Heart right ventricle (tissue), 16 donors: ENCODE data around the gene DUSP12. TPM values are rescaled to one million over a fixed set of nuclear protein-coding genes. Genes with fewer than 3 reads are reported as not detected.
A peak's percentile ranks its signal among the peaks of the same experiment; 100 is the strongest.

Experiments used
- ATAC-seq, 8 donors: fragments of 200-7000 bp; cut with Tn5 transposase; one replicate each; pipeline ENCODE4 v1.9.1; 2020; ENCODE audit warnings: mild to moderate bottlenecking in 8 of 8, moderate library complexity in 8 of 8, moderate number of reproducible peaks in 1 of 8
- DNase-seq, 2 donors: peaks; one replicate each; pipeline ENCODE4 v3.0.0-alpha.2; 2020
- H3K27ac ChIP-seq, 10 donors: fragments of 200-600 bp; sonication (generic) in 2 of 10; one replicate each; pipeline versions ENCODE4 v1.5.0 to v1.8.0; 2020 to 2022; ENCODE audit warnings: mild to moderate bottlenecking in 3 of 10
- H3K27me3 ChIP-seq, 7 donors: fragments of 200-600 bp; one replicate each; pipeline ENCODE4 v1.8.0; 2021 to 2022; ENCODE audit warnings: mild to moderate bottlenecking in 2 of 7
- H3K36me3 ChIP-seq, 9 donors: fragments of 200-600 bp; sonication (generic) in 1 of 9; one replicate each; pipeline versions ENCODE4 v1.5.0 to v1.8.0; 2020 to 2022; ENCODE audit warnings: mild to moderate bottlenecking in 2 of 9
- H3K4me1 ChIP-seq, 9 donors: fragments of 200-600 bp; sonication (generic) in 1 of 9; one replicate each; pipeline versions ENCODE4 v1.5.0 to v1.8.0; 2020 to 2022; ENCODE audit warnings: mild to moderate bottlenecking in 4 of 9
- H3K4me3 ChIP-seq, 10 donors: fragments of 200-600 bp; sonication (generic) in 2 of 10; one replicate each; pipeline versions ENCODE4 v1.5.0 to v1.8.0; 2020 to 2022; ENCODE audit warnings: mild to moderate bottlenecking in 7 of 10, moderate library complexity in 2 of 10
- H3K9me3 ChIP-seq, 11 donors: fragments of 200-600 bp in 10 of 11; sonication (generic) in 2 of 11; one replicate each; pipeline versions ENCODE4 v1.5.0 to v1.8.0; 2013 to 2022; ENCODE audit warnings: mild to moderate bottlenecking in 2 of 11, control low read depth in 1 of 11, moderate library complexity in 1 of 11
- WGBS, 2 donors: extraction: QIAGEN DNeasy Blood & Tissue Kit; methylation state at CpG; one replicate each; pipeline ENCODE4 v1.1.7; 2013; ENCODE audit warnings: inconsistent platforms in 1 of 2; 5-methylcytosine and 5-hydroxymethylcytosine counted together
- intact Hi-C, 10 donors: fragments of 100-400 bp; cut with DNase I; formaldehyde crosslinking; loops; one replicate each; pipeline versions ENCODE4 v1.11.1 to v1.14.2; 2022
- polyA plus RNA-seq, 2 donors: library from polyadenylated mRNA; stranded (reverse); fragments of 200-250 nt; gene quantifications; one replicate each; pipeline ENCODE4 v1.2.3, GENCODE V29; 2013
- total RNA-seq, 10 donors: library from RNA; stranded (reverse); fragmentation: NEBNext Ultra II Directional in 3 of 10; extraction: Animal tissue kit (Norgen Biotek cat#: 25700) in 3 of 10; gene quantifications; one replicate each; pipeline versions ENCODE4 v1.2.1 to v1.2.4, GENCODE V29; 2021 to 2023
- TF ChIP-seq, protein P1 (sequence below), 9 donors: fragments of 200-600 bp; sonication (generic) in 2 of 9; IDR thresholded peaks; one replicate each; pipeline versions ENCODE4 v1.5.0 to v1.8.0; 2021 to 2022; ENCODE audit warnings: antibody characterized with exemption in 9 of 9, mild to moderate bottlenecking in 5 of 9, moderate library complexity in 1 of 9
- donor health status: Arrhythmogenic right ventricular cardiomyopathy.
- donor health status: ischemic (EF 13 %, LVEDD 7.1; RV severe dilation, severe dysfunction).
- donor health status: healthy with polysubstance abuse.
- donor health status: DM: no; HTN: yes; CAD: no.
- donor health status: DM: no; HTN: no; CAD: no.
- donor health status: ischemic (EF 25% LVEDD 6.9; RV normal size, moderate dysfunction).
- donor health status: ischemic (EF 25% LVEDD 5.7; RV mildly dilated, moderate dysfunction).
- donor health status: healthy.
- donor health status: DM: yes; HTN: yes; CAD: no.
- donor health status: Ischemic cardiomyopathy.
- donor health status: ischemic (EF 35%, LVEDD 5.7; RV mildly dilated, moderate dysfunction).
- donor health status: nonischemic (EF 11% LVEDD 7.7; RV severe dilation, severe dysfunction).
- donor health status: DM: yes; HTN: yes; CAD: no.
- donor health status: PGD.
- donor health status: ischemic (EF 29% LVEDD 5.4; RV normal size, mild dysfunction).
- donor health status: nonischemic (EF 23%, LVEDD 6.1; RV moderate dilation, normal function).

DUSP12 gene
- total and polyA plus RNA-seq, 12 donors: 3.5 to 15.3 (median 7.5) TPM

DNA sequence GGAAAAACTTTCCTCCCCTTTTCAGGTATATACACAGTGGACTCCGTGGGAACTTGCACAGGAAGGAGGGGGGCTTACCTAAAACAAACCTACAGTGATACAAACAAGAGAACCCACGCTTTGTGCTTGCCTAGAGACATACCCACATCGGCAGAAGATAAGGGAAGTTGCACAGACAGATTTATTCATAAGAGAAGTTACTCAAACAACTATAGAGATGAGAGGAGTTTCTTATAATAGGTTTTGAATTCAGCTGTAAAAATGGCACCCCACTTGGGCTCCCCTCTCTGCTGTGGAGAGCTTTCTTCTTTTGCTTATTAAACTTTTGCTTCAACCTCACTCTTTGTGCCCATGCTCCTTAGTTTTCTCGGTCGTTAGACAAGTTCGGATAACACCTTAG lies 1.8 kb upstream of the DUSP12 start:
- intact Hi-C loops: loop anchor here in 9 of 10 donors (10.0 kb wide), 5 partner anchors 103 to 353 kb away; no protein-coding TSS in a partner anchor
- TF ChIP-seq, protein P1, sequence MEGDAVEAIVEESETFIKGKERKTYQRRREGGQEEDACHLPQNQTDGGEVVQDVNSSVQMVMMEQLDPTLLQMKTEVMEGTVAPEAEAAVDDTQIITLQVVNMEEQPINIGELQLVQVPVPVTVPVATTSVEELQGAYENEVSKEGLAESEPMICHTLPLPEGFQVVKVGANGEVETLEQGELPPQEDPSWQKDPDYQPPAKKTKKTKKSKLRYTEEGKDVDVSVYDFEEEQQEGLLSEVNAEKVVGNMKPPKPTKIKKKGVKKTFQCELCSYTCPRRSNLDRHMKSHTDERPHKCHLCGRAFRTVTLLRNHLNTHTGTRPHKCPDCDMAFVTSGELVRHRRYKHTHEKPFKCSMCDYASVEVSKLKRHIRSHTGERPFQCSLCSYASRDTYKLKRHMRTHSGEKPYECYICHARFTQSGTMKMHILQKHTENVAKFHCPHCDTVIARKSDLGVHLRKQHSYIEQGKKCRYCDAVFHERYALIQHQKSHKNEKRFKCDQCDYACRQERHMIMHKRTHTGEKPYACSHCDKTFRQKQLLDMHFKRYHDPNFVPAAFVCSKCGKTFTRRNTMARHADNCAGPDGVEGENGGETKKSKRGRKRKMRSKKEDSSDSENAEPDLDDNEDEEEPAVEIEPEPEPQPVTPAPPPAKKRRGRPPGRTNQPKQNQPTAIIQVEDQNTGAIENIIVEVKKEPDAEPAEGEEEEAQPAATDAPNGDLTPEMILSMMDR (IDR thresholded peaks at IDR 0.05): no peak
- DNase-seq (no peak), ATAC-seq (no peak)
- peaks cover 4 to 34% (median 14%) of the 10 kb centered on the region in 9 donors for H3K4me1 ChIP-seq
- H3K36me3 ChIP-seq: peaks cover 0 to 19% (median 9%) of the 10 kb centered on the region in 9 donors
- peaks cover 0 to 13% (median 0%) of the 10 kb centered on the region in 7 donors for H3K27me3 ChIP-seq
- H3K4me3 ChIP-seq: no peak overlapping the region
- H3K27ac ChIP-seq: no peak overlapping the region
- 59 to 69% methylated on average over 6 of the region's 6 CpGs for WGBS, 2 donors
- no peaks in the 10 kb centered on the region for H3K9me3 ChIP-seq

- H3K4me1 ChIP-seq: peaks cover 0 to 34% (median 19%) of the 10 kb centered on the region in 9 donors
- no peaks in the 10 kb centered on the region for H3K9me3 ChIP-seq
- DNase-seq (no peak), ATAC-seq (no peak)
- no peaks in the 10 kb centered on the region for H3K27me3 ChIP-seq
- H3K4me3 ChIP-seq: no peak overlapping the region
- intact Hi-C loops: no loop called here
- H3K36me3 ChIP-seq: peaks cover 0 to 18% (median 8%) of the 10 kb centered on the region in 9 donors
- TF ChIP-seq, protein P1 (IDR thresholded peaks at IDR 0.05): peak in 7 of 9 donors; percentile 21 to 56 (median 34)
- no peak overlapping the region for H3K27ac ChIP-seq
- WGBS, 2 donors: 71 to 75% methylated on average over 7 of the region's 7 CpGs
These were observed 14.0 kb downstream of the DUSP12 start for GRCh38 chr1:161763522-161764098.

DNA sequence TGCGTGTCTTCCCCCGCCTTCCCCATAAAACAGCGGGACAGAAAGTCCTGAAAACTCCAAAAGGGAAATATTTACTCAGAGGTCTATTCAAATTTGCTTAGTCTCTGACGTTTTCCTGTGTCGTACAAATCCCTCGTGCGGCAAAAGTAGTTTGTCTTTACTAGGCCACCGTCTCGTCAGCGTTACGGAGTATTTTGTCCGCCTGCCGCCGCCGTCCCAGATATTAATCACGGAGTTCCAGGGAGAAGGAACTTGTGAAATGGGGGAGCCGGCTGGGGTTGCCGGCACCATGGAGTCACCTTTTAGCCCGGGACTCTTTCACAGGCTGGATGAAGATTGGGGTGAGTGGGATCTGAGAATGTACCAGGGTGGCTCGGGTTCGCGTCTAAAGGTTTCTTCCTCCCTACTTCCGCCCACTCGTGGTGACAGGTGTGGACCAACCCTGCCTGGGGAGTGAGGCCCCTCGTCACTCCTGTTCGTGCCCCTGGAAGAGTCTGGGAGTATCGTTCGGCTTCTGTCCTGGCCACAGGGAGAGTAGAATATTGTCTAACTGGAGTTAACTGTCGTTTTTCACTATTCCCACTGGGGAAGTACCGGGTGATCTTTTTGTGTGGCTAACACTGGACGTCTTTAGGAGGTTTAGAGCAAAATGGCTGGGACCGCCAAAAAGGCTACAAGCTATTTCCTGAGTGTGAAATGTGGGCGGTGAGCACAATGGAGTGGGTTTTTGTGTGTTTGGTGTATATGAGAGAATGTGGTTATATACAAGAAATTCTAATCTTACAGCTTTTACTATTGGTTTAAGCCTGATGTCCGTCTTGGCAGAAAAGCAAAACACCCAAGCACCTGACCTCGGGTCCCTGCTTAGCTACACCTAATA lies 16.8 kb downstream of the DUSP12 start, which contains the start of gene ATF6:
Gene ATF6 (plus strand): TSS at position 219 of the 880 bp plus-strand sequence. CDS start 41 bp downstream, at position 260.
- Histone ChIP-seq H3K4me1 (peaks cover 0 to 61% (median 31%) of the 10 kb centered on the region in 9 donors), H3K4me3 (peak within 1 kb of the TSS; percentile 48 to 85 (median 81)), H3K27me3 (no peaks in the 10 kb centered on the region), H3K9me3 (no peaks in the 10 kb centered on the region), H3K36me3 (no peaks in the 10 kb centered on the region), H3K27ac (peak within 1 kb of the TSS; percentile 79 to 93 (median 86))
- peak; percentile 89 to 97 (median 94) for ATAC-seq
- TF ChIP-seq, protein P1 (IDR thresholded peaks at IDR 0.05): no peak
- DNase-seq: peak; percentile 84 to 93
- intact Hi-C loops: no loop called here
- WGBS, 2 donors: 0 to 1% methylated on average over 35 of the region's 35 CpGs

GRCh38 chr1:161768461-161768860 lies 18.9 kb downstream of the DUSP12 start:
- intact Hi-C loops: no loop called here
- Histone ChIP-seq H3K9me3 (no peaks in the 10 kb centered on the region), H3K4me3 (no peak overlapping the region), H3K27me3 (no peaks in the 10 kb centered on the region), H3K4me1 (peaks cover 0 to 82% (median 40%) of the 10 kb centered on the region in 9 donors), H3K36me3 (no peaks in the 10 kb centered on the region), H3K27ac (no peak overlapping the region)
- TF ChIP-seq, protein P1 (IDR thresholded peaks at IDR 0.05): no peak
- WGBS, 2 donors: 96 to 97% methylated on average over 5 of the region's 5 CpGs
- DNase-seq (no peak), ATAC-seq (no peak)
